Omental fat pad (tissue), 4 donors: ENCODE data around the gene POLK. TPM values are rescaled to one million over a fixed set of nuclear protein-coding genes. Genes with fewer than 3 reads are reported as not detected.

ENCODE experiments used
- ATAC-seq: fragments of 150-250 bp; one replicate; pipeline ENCODE4 v1.9.1; 2016; ENCODE audit warnings: mild to moderate bottlenecking, moderate library complexity; ENCODE audit not compliant: low FRiP score
- DNase-seq: peaks from one replicate; pipeline ENCODE4 v3.0.0-alpha.2; 2019; ENCODE audit warnings: low spot score
- CTCF ChIP-seq, 3 donors: fragments of 450-650 bp; IDR thresholded peaks; one replicate each; pipeline ENCODE4 v1.5.1; 2016 to 2017; ENCODE audit warnings: antibody characterized with exemption in 3 of 3, mild to moderate bottlenecking in 3 of 3, moderate library complexity in 2 of 3
- total RNA-seq, 4 donors: library from RNA; depleted of rRNA; stranded (reverse); fragments of >200 nt; gene quantifications; one replicate each; pipeline ENCODE4 v1.1.0, GENCODE V29; 2016

The POLK gene
- total RNA-seq, 4 donors from 2014 or later = 32.2 to 51.4 (median 37.0) TPM

- ATAC-seq (peak; percentile 21), DNase-seq (no peak)
- TF ChIP-seq CTCF (IDR thresholded peaks at IDR 0.05) = no peak
Observed at GRCh38 chr5:75510417-75510835, 1.3 kb upstream of the POLK start.

- TF ChIP-seq CTCF (IDR thresholded peaks at IDR 0.05) = no peak
- ATAC-seq (peak; percentile 66), DNase-seq (peak; percentile 26)
Observed at GRCh38 chr5:75510836-75511434, 756 bp upstream of the POLK start.

- no peak for ATAC-seq
- TF ChIP-seq CTCF (IDR thresholded peaks at IDR 0.05) = no peak
- DNase-seq = no peak
Observed at GRCh38 chr5:75512383-75513074, 838 bp downstream of the POLK start.

GRCh38 chr5:75513841-75514240 is 2.1 kb downstream of the POLK start:
- DNase-seq (no peak), ATAC-seq (no peak)
- TF ChIP-seq CTCF (IDR thresholded peaks at IDR 0.05) = no peak

- DNase-seq (no peak), ATAC-seq (no peak)
- TF ChIP-seq CTCF (IDR thresholded peaks at IDR 0.05) = no peak
Observed at GRCh38 chr5:75514323-75514722, 2.6 kb downstream of the POLK start.

- no peak for DNase-seq
- no peak for ATAC-seq
- no peak for TF ChIP-seq CTCF (IDR thresholded peaks at IDR 0.05)
Observed at GRCh38 chr5:75519761-75520160, 8.1 kb downstream of the POLK start.

GRCh38 chr5:75521195-75521594 is 9.5 kb downstream of the POLK start:
- no peak for TF ChIP-seq CTCF (IDR thresholded peaks at IDR 0.05)
- no peak for DNase-seq
- no peak for ATAC-seq
